A549 (cell line): ENCODE measurements around the gene CD80.

ENCODE experiments used
- CTCF ChIP-seq: fragments of >200 bp; sonication (Bioruptor Twin); formaldehyde crosslinking; IDR thresholded peaks from 3 replicates; pipeline ENCODE4 v1.5.1; 2016
- EP300 ChIP-seq, 2 experiments: fragments of >200 bp; sonication (Bioruptor Twin); formaldehyde crosslinking; IDR thresholded peaks; 2 replicates in 1 of 2; 3 replicates in 1 of 2; pipeline ENCODE4 v1.6.1; 2016 to 2017
- JUNB ChIP-seq: fragments of >200 bp; sonication (Bioruptor Twin); formaldehyde crosslinking; IDR thresholded peaks from 2 replicates; pipeline ENCODE4 v1.6.1; 2016
- ZSCAN20 ChIP-seq: fragments of 250-450 bp; sonication (Bioruptor Pico); IDR thresholded peaks from 2 replicates; pipeline ENCODE4 v1.8.0; 2022; ENCODE audit warnings: mild to moderate bottlenecking, moderate library complexity

GRCh38 chr3:119555929-119556328 is 3.5 kb downstream of the CD80 start:
- TF ChIP-seq CTCF, result no peak
- no peak for TF ChIP-seq EP300 (IDR thresholded peaks at IDR 0.05)
- no peak for TF ChIP-seq ZSCAN20 (CRISPR knock-in tag)
- no peak for TF ChIP-seq JUNB
